CD4-positive, alpha-beta memory T cell (primary cell): ENCODE results near the gene SH3GL3. TPM values are rescaled to one million over a fixed set of nuclear protein-coding genes. Genes with fewer than 3 reads are reported as not detected.

ENCODE experiments used
- CTCF ChIA-PET: fragments of 350-600 bp; sonication (Branson Sonifier 250); formaldehyde crosslinking; loops from one replicate; lab custom pipeline; 2021; ENCODE audit warnings: inconsistent platforms; ENCODE audit not compliant: partially characterized antibody; lab: Charles Lee
- POLR2A ChIA-PET: fragments of 350-600 bp; sonication (Branson Sonifier 250); formaldehyde crosslinking; loops from one replicate; lab custom pipeline; 2021; ENCODE audit not compliant: partially characterized antibody; lab: Charles Lee
- DNase-seq, 5 donors: peaks; one replicate each; pipeline versions ENCODE4 v3.0.0 to v3.0.0-alpha.2; 2020 to 2022; ENCODE audit warnings: mixed read lengths in 1 of 5
- H3K27ac ChIP-seq: one replicate; pipeline ENCODE4 v1.7.0; 2013; ENCODE audit warnings: low read depth, low read length
- H3K27me3 ChIP-seq: 2 replicates; pipeline ENCODE4 v1.7.0; 2013; ENCODE audit warnings: mild to moderate bottlenecking, low read length, moderate library complexity; ENCODE audit not compliant: insufficient read depth
- H3K36me3 ChIP-seq: 2 replicates; pipeline ENCODE4 v1.7.0; 2013; ENCODE audit warnings: mild to moderate bottlenecking, low read length, moderate library complexity; ENCODE audit not compliant: insufficient read depth
- H3K4me1 ChIP-seq: 2 replicates; pipeline ENCODE4 v1.7.0; 2013; ENCODE audit warnings: mild to moderate bottlenecking, low read length, moderate library complexity; ENCODE audit not compliant: insufficient read depth
- H3K4me3 ChIP-seq, 2 donors: one replicate each; pipeline ENCODE4 v1.7.0; 2013; ENCODE audit warnings: low read length in 2 of 2, mild to moderate bottlenecking in 1 of 2
- H3K9me3 ChIP-seq, 2 donors: one replicate each; pipeline ENCODE4 v1.7.0; 2013; ENCODE audit warnings: low read length in 2 of 2, control low read depth in 1 of 2; ENCODE audit not compliant: control insufficient read depth in 1 of 2
- H3K27ac Mint-ChIP-seq, 7 donors: one replicate each; pipeline ENCODE4 v1.8.0; 2020 to 2021; ENCODE audit warnings: mixed read lengths in 7 of 7, mild to moderate bottlenecking in 6 of 7, inconsistent platforms in 3 of 7, moderate library complexity in 3 of 7
- H3K27me3 Mint-ChIP-seq, 2 donors: one replicate each; pipeline ENCODE4 v1.8.0; 2020 to 2021; ENCODE audit warnings: mixed read lengths in 2 of 2
- H3K36me3 Mint-ChIP-seq, 2 donors: one replicate each; pipeline ENCODE4 v1.8.0; 2020 to 2021; ENCODE audit warnings: mixed read lengths in 2 of 2, inconsistent platforms in 1 of 2, mild to moderate bottlenecking in 1 of 2
- H3K4me1 Mint-ChIP-seq, 4 donors: one replicate each; pipeline ENCODE4 v1.8.0; 2020 to 2021; ENCODE audit warnings: mixed read lengths in 4 of 4, mild to moderate bottlenecking in 1 of 4
- H3K4me3 Mint-ChIP-seq, 8 donors: one replicate each; pipeline ENCODE4 v1.8.0; 2020 to 2021; ENCODE audit warnings: mixed read lengths in 8 of 8, mild to moderate bottlenecking in 7 of 8, moderate library complexity in 6 of 8, inconsistent platforms in 3 of 8
- H3K9me3 Mint-ChIP-seq, 8 donors: one replicate each; pipeline ENCODE4 v1.8.0; 2020 to 2021; ENCODE audit warnings: mixed read lengths in 8 of 8, mild to moderate bottlenecking in 5 of 8, inconsistent platforms in 3 of 8, moderate library complexity in 1 of 8
- intact Hi-C: fragments of 100-400 bp; cut with micrococcal nuclease; formaldehyde crosslinking; loops from one replicate; pipeline ENCODE4 v1.15.1; 2023
- polyA plus RNA-seq, 2 donors: library from polyadenylated mRNA; unstranded; fragments of 300-500 nt; fragmentation: Illumina TruSeq; gene quantifications; one replicate each; pipeline ENCODE4 v1.2.3, GENCODE V29; 2021
- total RNA-seq, 2 experiments: library from RNA; stranded (reverse); gene quantifications; one replicate each; pipeline ENCODE4 v1.2.3, GENCODE V29; 2021

The SH3GL3 gene
- total and polyA plus RNA-seq, 4 experiments from 2014 or later = 0.34 TPM; not detected in 3

DNA sequence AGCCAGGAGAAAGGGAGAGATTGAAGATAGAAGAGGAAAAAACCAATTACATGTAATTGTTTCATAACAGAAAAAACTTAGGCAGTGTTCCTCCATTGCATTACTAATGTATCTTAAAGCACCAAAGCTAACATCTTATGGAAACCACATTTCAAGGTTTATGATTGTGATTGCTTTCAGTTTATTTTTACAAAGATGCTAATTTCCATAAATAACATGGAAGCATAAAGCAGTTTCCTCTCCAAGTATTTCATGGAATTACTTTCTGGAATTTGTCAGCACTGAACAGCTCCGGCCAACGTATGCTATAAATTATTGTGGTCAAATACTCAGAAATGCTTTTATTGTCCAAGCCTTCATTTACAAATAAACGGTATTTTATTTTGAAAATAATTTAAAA, 218.3 kb downstream of the SH3GL3 start:
- ChIA-PET CTCF (no interaction called here), POLR2A (no interaction called here)
- no peak for DNase-seq
- Histone ChIP-seq H3K9me3 (no peaks in the 10 kb centered on the region), H3K36me3 (no peaks in the 10 kb centered on the region), H3K27ac (no peak overlapping the region), H3K27me3 (no peaks in the 10 kb centered on the region), H3K4me1 (no peaks in the 10 kb centered on the region), H3K4me3 (no peak overlapping the region)
- H3K4me1 Mint-ChIP-seq = no peaks in the 10 kb centered on the region
- no peaks in the 10 kb centered on the region for H3K36me3 Mint-ChIP-seq
- H3K4me3 Mint-ChIP-seq = no peak overlapping the region
- peaks cover 0 to 10% (median 3%) of the 10 kb centered on the region in 8 donors for H3K9me3 Mint-ChIP-seq
- H3K27me3 Mint-ChIP-seq = no peaks in the 10 kb centered on the region
- no peak overlapping the region for H3K27ac Mint-ChIP-seq
- intact Hi-C loops = no loop called here

Other genes with a start within 250 kb of the SH3GL3 start
- 1 to 10 TPM; 3.2 to 3.5 TPM for gene HDGFL3, start 239.5 kb upstream of the SH3GL3 start, total RNA-seq
- 1 to 10 TPM; 1.7 to 6.5 TPM for gene HDGFL3, start 239.5 kb upstream of the SH3GL3 start, polyA plus RNA-seq
- not detected for gene BNC1, start 162.7 kb upstream of the SH3GL3 start, total RNA-seq
- not detected for gene BNC1, start 162.7 kb upstream of the SH3GL3 start, polyA plus RNA-seq
- gene ADAMTSL3, start 206.8 kb downstream of the SH3GL3 start, total RNA-seq = not detected
- gene ADAMTSL3, start 206.8 kb downstream of the SH3GL3 start, polyA plus RNA-seq = not detected